ENCODE data around the gene OPA3.
"Not testable (repeated sequence)": the region's sequence is repeated elsewhere in the genome, so short reads cannot be mapped to it uniquely, and the experiment has no call there.

Gene OPA3

DNA sequence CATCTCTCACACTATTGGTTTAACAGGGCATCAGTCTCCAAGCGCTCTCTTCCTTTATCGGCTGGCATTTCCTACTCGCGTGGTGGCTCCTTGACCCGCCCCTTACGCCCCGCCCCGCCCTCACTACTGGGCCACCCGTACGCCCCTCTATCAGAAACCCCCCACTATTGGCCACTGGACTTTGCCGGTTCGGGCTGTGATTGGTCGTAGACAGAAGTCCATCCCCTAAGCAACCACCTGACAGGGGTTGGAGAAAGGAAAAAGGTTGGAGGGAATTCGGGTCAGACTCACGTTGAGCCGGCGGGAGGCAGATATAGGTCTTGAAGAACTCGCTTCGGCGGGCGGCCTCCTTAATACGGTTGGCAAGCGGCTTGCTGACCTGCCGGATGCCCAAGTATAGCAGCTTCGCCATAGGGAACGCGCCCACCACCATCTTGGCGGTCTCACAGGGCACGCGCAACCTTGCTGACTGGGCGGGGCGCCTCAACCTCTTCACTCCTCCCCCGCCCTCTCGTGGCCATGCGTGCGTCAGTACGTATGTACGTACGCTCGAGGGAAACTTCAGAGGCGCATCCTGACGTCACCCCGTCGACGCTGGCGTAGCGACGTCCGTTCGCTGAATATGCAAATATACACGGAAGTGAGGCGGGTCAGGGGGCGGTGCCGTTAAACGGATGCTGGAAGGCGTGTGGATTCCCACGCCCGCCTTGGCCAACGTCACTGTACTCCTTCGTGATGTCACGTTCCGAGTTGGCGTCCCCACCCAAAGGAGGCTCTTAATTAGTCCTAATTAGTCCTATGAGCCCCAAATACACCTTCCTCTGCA is at the start of gene OPA3:
Gene OPA3, minus strand, starts transcription at position 471 of the 826 bp plus-strand sequence. Its CDS starts 38 bp downstream, at position 433.
- H3K27ac Mint-ChIP-seq, result peak within 1 kb of the TSS; percentile 99
- peaks cover 10% of the 10 kb centered on the region for H3K36me3 Mint-ChIP-seq (ENCODE audit: low read depth)
- no peaks in the 10 kb centered on the region for H3K9me3 Mint-ChIP-seq
- peak; percentile 99 for DNase-seq (ENCODE audit: low spot score)
- peaks cover 14% of the 10 kb centered on the region for H3K4me1 Mint-ChIP-seq (ENCODE audit: low read depth)
- H3K27me3 Mint-ChIP-seq (ENCODE audit: low read depth), result peaks cover 1% of the 10 kb centered on the region
- H3K4me3 Mint-ChIP-seq, result peak within 1 kb of the TSS; percentile 94

- no peak overlapping the region for H3K4me3 Mint-ChIP-seq
- no peak overlapping the region for H3K27ac Mint-ChIP-seq
- no peaks in the 10 kb centered on the region for H3K27me3 Mint-ChIP-seq (ENCODE audit: low read depth)
- H3K36me3 Mint-ChIP-seq (ENCODE audit: low read depth), result peaks cover 19% of the 10 kb centered on the region
- H3K4me1 Mint-ChIP-seq (ENCODE audit: low read depth), result peaks cover 1% of the 10 kb centered on the region
- H3K9me3 Mint-ChIP-seq, result no peaks in the 10 kb centered on the region
- DNase-seq (ENCODE audit: low spot score), result peak; percentile 35
Measured at GRCh38 chr19:45632468-45633196, 48.0 kb upstream of the OPA3 start.

- Mint-ChIP-seq H3K4me1 (ENCODE audit: low read depth) (peaks cover 1% of the 10 kb centered on the region), H3K36me3 (ENCODE audit: low read depth) (peaks cover 30% of the 10 kb centered on the region), H3K27me3 (ENCODE audit: low read depth) (no peaks in the 10 kb centered on the region), H3K9me3 (no peaks in the 10 kb centered on the region), H3K27ac (no peak overlapping the region), H3K4me3 (no peak overlapping the region)
- peak; percentile 10 for DNase-seq (ENCODE audit: low spot score)
Measured at GRCh38 chr19:45630463-45630862, 45.9 kb upstream of the OPA3 start.

GRCh38 chr19:45629704-45630103 is 45.1 kb upstream of the OPA3 start:
- no peak overlapping the region for H3K4me3 Mint-ChIP-seq
- H3K27ac Mint-ChIP-seq, result no peak overlapping the region
- no peaks in the 10 kb centered on the region for H3K27me3 Mint-ChIP-seq (ENCODE audit: low read depth)
- DNase-seq (ENCODE audit: low spot score), result no peak
- no peaks in the 10 kb centered on the region for H3K9me3 Mint-ChIP-seq
- H3K36me3 Mint-ChIP-seq (ENCODE audit: low read depth), result peaks cover 34% of the 10 kb centered on the region
- H3K4me1 Mint-ChIP-seq (ENCODE audit: low read depth), result peaks cover 1% of the 10 kb centered on the region

DNA sequence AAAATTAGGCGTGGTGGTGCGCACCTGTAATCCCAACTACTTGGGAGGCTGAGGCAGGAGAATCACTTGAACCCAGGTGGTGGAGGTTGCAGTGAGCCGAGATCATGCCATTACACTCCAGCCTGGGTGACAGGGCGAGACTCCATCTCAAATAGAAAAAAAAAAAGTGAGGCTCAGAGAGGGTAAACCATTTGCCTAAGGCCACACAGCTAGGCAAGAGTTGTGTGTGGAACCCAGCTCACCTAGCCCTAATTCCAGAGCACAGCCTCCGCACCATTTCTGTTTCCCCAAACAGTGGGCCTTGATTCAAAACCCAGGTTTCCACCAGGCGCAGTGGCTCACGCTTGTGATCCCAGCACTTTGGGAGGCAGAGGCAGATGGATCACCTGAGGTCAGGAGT is 43.6 kb upstream of the OPA3 start:
- H3K36me3 Mint-ChIP-seq (ENCODE audit: low read depth), result peaks cover 43% of the 10 kb centered on the region
- H3K27me3 Mint-ChIP-seq (ENCODE audit: low read depth); H3K9me3 Mint-ChIP-seq; H3K4me3 Mint-ChIP-seq; DNase-seq (ENCODE audit: low spot score); H3K27ac Mint-ChIP-seq; H3K4me1 Mint-ChIP-seq (ENCODE audit: low read depth): not testable (repeated sequence)

DNA sequence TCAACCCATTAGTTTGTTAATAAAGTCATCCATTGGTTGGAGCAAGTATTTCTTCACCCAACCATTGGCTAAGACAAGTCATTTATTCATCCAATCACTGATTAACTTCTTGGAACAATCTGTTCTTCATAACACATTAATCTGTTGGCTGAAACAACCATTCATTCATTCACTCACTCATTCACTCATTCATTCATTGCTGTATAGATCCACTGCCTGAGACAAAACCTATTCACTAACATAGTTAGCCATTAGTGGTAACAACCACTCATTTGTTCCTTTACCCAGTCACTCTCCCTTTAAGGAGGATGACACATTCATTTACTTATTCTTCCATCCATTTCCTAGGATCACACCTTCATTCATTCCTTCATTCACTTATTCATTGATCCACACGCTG is 39.4 kb upstream of the OPA3 start:
- Mint-ChIP-seq H3K9me3 (no peaks in the 10 kb centered on the region), H3K4me3 (no peak overlapping the region), H3K27ac (no peak overlapping the region), H3K4me1 (ENCODE audit: low read depth) (no peaks in the 10 kb centered on the region), H3K36me3 (ENCODE audit: low read depth) (peaks cover 52% of the 10 kb centered on the region), H3K27me3 (ENCODE audit: low read depth) (no peaks in the 10 kb centered on the region)
- no peak for DNase-seq (ENCODE audit: low spot score)

GRCh38 chr19:45621976-45622503 is 37.4 kb upstream of the OPA3 start:
- Mint-ChIP-seq H3K27ac (no peak overlapping the region), H3K27me3 (ENCODE audit: low read depth) (no peaks in the 10 kb centered on the region), H3K9me3 (no peaks in the 10 kb centered on the region), H3K36me3 (ENCODE audit: low read depth) (peaks cover 51% of the 10 kb centered on the region), H3K4me1 (ENCODE audit: low read depth) (no peaks in the 10 kb centered on the region), H3K4me3 (no peak overlapping the region)
- DNase-seq (ENCODE audit: low spot score), result no peak

- H3K36me3 Mint-ChIP-seq (ENCODE audit: low read depth), result peaks cover 48% of the 10 kb centered on the region
- no peak overlapping the region for H3K4me3 Mint-ChIP-seq
- DNase-seq (ENCODE audit: low spot score), result no peak
- H3K27me3 Mint-ChIP-seq (ENCODE audit: low read depth), result no peaks in the 10 kb centered on the region
- no peaks in the 10 kb centered on the region for H3K9me3 Mint-ChIP-seq
- H3K27ac Mint-ChIP-seq, result no peak overlapping the region
- no peaks in the 10 kb centered on the region for H3K4me1 Mint-ChIP-seq (ENCODE audit: low read depth)
Measured at GRCh38 chr19:45621389-45621788, 36.8 kb upstream of the OPA3 start.

DNA sequence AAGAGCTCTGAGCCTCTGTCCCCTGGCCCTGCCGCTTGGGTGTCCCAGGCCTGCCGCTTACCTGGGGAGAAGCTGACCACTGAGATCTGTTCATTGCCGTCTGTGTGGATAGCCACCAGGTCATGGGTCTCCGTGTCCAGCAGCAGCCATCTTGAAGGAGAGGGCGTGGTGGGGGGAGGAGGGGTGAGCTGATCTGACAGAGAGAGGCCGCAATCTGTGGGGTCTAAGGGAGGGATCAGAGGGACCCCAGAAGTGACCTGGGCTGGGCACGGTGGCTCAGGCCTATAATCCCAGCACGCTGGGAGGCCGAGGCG is 32.1 kb upstream of the OPA3 start:
- no peak overlapping the region for H3K27ac Mint-ChIP-seq
- H3K36me3 Mint-ChIP-seq (ENCODE audit: low read depth), result peaks cover 41% of the 10 kb centered on the region
- no peak overlapping the region for H3K4me3 Mint-ChIP-seq
- DNase-seq (ENCODE audit: low spot score), result no peak
- H3K9me3 Mint-ChIP-seq, result no peaks in the 10 kb centered on the region
- peaks cover 16% of the 10 kb centered on the region for H3K4me1 Mint-ChIP-seq (ENCODE audit: low read depth)
- no peaks in the 10 kb centered on the region for H3K27me3 Mint-ChIP-seq (ENCODE audit: low read depth)

GRCh38 chr19:45615795-45616703 is 31.4 kb upstream of the OPA3 start:
- Mint-ChIP-seq H3K27me3 (ENCODE audit: low read depth) (no peaks in the 10 kb centered on the region), H3K9me3 (no peaks in the 10 kb centered on the region), H3K4me1 (ENCODE audit: low read depth) (peaks cover 16% of the 10 kb centered on the region), H3K27ac (no peak overlapping the region), H3K4me3 (no peak overlapping the region), H3K36me3 (ENCODE audit: low read depth) (peaks cover 36% of the 10 kb centered on the region)
- peak; percentile 69 for DNase-seq (ENCODE audit: low spot score)

DNA sequence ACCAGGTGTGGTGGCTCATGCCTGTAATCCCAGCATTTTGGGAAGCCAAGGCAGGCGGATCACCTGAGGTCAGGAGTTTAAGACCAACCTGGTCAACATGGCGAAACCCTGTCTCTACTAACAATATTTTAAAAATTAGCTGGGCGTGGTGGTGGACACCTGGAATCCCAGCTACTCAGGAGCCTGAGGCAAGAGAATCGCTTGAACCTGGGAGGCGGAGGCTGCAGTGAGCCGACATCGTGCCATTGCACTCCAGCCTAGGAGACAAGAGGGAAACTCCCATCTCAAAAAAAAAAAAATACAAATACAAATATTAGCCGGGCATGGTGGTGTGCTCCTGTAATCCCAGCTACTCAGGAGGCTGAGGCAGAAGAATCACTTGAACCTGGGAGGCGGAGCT is 30.5 kb upstream of the OPA3 start:
- peaks cover 36% of the 10 kb centered on the region for H3K36me3 Mint-ChIP-seq (ENCODE audit: low read depth)
- not testable (repeated sequence) for H3K27me3 Mint-ChIP-seq (ENCODE audit: low read depth)

DNA sequence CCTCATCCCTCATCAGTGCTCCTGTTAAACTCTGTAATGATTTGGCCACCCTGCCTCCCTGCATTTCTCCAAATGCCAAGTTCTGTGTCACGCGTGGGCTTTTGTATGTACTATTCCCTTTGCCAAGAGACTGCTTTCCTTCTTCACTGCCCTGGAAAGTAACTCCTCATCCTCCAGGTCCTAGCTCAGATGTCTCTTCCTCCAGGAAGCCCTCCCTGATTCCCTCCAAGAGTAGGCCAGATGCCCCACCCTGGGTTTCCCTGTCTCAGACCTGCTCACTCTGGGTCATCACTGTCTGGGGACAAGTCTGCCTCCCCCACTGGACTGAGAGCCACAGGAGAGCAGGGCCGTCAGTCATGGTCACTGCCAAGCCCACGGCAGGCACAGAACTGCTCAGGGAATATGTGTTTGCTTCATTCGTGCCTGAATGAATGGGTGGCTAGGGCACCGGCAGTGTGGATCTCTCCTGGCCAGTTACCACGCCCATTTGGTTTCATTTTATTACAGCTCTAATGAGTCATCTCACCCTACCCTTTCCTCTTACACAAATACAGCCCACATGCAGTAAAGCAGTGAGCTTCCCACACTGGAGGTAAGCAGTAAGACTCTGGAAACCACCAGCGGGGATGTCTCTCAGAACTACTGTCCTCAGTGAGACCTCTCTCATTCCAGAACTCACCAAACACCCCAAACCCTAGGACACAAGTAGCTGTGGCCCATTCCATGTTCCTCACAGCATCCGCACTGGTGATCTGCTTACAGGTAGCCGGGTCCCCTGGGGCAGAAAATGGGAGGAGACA is 29.5 kb upstream of the OPA3 start:
- peak; percentile 71 for DNase-seq (ENCODE audit: low spot score)
- H3K36me3 Mint-ChIP-seq (ENCODE audit: low read depth), result peaks cover 39% of the 10 kb centered on the region
- peak overlapping the region; percentile 84 for H3K27ac Mint-ChIP-seq
- peaks cover 16% of the 10 kb centered on the region for H3K4me1 Mint-ChIP-seq (ENCODE audit: low read depth)
- H3K9me3 Mint-ChIP-seq, result no peaks in the 10 kb centered on the region
- no peaks in the 10 kb centered on the region for H3K27me3 Mint-ChIP-seq (ENCODE audit: low read depth)
- peak overlapping the region; percentile 30 for H3K4me3 Mint-ChIP-seq

More for the DNA sequence above, 30.5 kb upstream of the OPA3 start:
- DNase-seq (ENCODE audit: low spot score); H3K4me3 Mint-ChIP-seq; H3K9me3 Mint-ChIP-seq; H3K27ac Mint-ChIP-seq: not testable (repeated sequence)
- H3K4me1 Mint-ChIP-seq (ENCODE audit: low read depth), result peaks cover 16% of the 10 kb centered on the region

GRCh38 chr19:45608948-45609347 is 24.3 kb upstream of the OPA3 start:
- DNase-seq (ENCODE audit: low spot score), result no peak
- H3K4me1 Mint-ChIP-seq (ENCODE audit: low read depth), result peaks cover 10% of the 10 kb centered on the region
- H3K27me3 Mint-ChIP-seq (ENCODE audit: low read depth), result no peaks in the 10 kb centered on the region
- H3K9me3 Mint-ChIP-seq, result no peaks in the 10 kb centered on the region
- peaks cover 25% of the 10 kb centered on the region for H3K36me3 Mint-ChIP-seq (ENCODE audit: low read depth)
- no peak overlapping the region for H3K27ac Mint-ChIP-seq
- no peak overlapping the region for H3K4me3 Mint-ChIP-seq

Measured in T-helper 2 cell treated with Interferon-gamma antibody and Interleukin-4, amounts not matched to agents 5 μg/mL and 100 μg/mL, for 36 hours (primary cell).